Liver (tissue), 9 donors: ENCODE data around the gene GRIA1. TPM values are rescaled to one million over a fixed set of nuclear protein-coding genes. Genes with fewer than 3 reads are reported as not detected.
A peak's percentile ranks its signal among the peaks of the same experiment; 100 is the strongest.

ENCODE experiments used
- DNase-seq: peaks from one replicate; pipeline ENCODE4 v3.0.0-alpha.2; 2017; ENCODE audit warnings: low spot score
- H3K27ac ChIP-seq, 2 donors: one replicate each; pipeline ENCODE4 v1.7.0; 2013; ENCODE audit warnings: inconsistent platforms in 2 of 2, low read length in 2 of 2, control low read depth in 1 of 2, low read depth in 1 of 2, mild to moderate bottlenecking in 1 of 2
- H3K27me3 ChIP-seq, 4 donors: one replicate each; pipeline versions ENCODE4 v1.6.1 to v1.7.0; 2013; ENCODE audit warnings: low read length in 3 of 4, inconsistent platforms in 1 of 4, mild to moderate bottlenecking in 1 of 4, moderate library complexity in 1 of 4; ENCODE audit not compliant: control insufficient read depth in 4 of 4, insufficient read depth in 4 of 4
- H3K36me3 ChIP-seq, 4 donors: one replicate each; pipeline versions ENCODE4 v1.6.1 to v1.7.0; 2013; ENCODE audit warnings: low read length in 3 of 4, mild to moderate bottlenecking in 3 of 4, low read depth in 1 of 4, moderate library complexity in 1 of 4; ENCODE audit not compliant: control insufficient read depth in 4 of 4, insufficient read depth in 3 of 4
- H3K4me1 ChIP-seq, 4 donors: one replicate each; pipeline versions ENCODE4 v1.6.1 to v1.7.0; 2013; ENCODE audit warnings: low read length in 3 of 4, mild to moderate bottlenecking in 3 of 4, moderate library complexity in 1 of 4; ENCODE audit not compliant: control insufficient read depth in 4 of 4, insufficient read depth in 4 of 4
- H3K4me3 ChIP-seq, 3 donors: one replicate each; pipeline versions ENCODE4 v1.6.1 to v1.7.0; 2013; ENCODE audit warnings: low read length in 3 of 3, control low read depth in 1 of 3, low read depth in 1 of 3, mild to moderate bottlenecking in 1 of 3
- H3K9ac ChIP-seq, 2 donors: one replicate each; pipeline ENCODE4 v1.7.0; 2013; ENCODE audit warnings: low read length in 2 of 2, mild to moderate bottlenecking in 2 of 2, moderate library complexity in 2 of 2, control low read depth in 1 of 2, low read depth in 1 of 2
- H3K9me3 ChIP-seq, 4 donors: one replicate each; pipeline versions ENCODE4 v1.6.1 to v1.7.0; 2013; ENCODE audit warnings: low read length in 3 of 4; ENCODE audit not compliant: control insufficient read depth in 4 of 4
- ATF3 ChIP-seq: IDR thresholded peaks from 2 replicates; pipeline ENCODE4 v1.6.1; 2016; ENCODE audit warnings: antibody characterized with exemption
- FOXA1 ChIP-seq: IDR thresholded peaks from 2 replicates; pipeline ENCODE4 v1.6.1; 2016; ENCODE audit warnings: antibody characterized with exemption
- FOXA2 ChIP-seq: IDR thresholded peaks from 2 replicates; pipeline ENCODE4 v1.6.1; 2016; ENCODE audit warnings: antibody characterized with exemption
- GABPA ChIP-seq, 2 donors: IDR thresholded peaks in 1 of 2; conservative IDR thresholded peaks in 1 of 2; 2 replicates each; pipeline ENCODE4 v1.6.1; 2016; ENCODE audit warnings: antibody characterized with exemption in 2 of 2, mild to moderate bottlenecking in 1 of 2, moderate library complexity in 1 of 2
- HNF4A ChIP-seq, 2 donors: conservative IDR thresholded peaks; 2 replicates each; pipeline ENCODE4 v1.6.1; 2016; ENCODE audit warnings: antibody characterized with exemption in 2 of 2, mild to moderate bottlenecking in 2 of 2
- HNF4G ChIP-seq: IDR thresholded peaks from 2 replicates; pipeline ENCODE4 v1.6.1; 2016; ENCODE audit warnings: antibody characterized with exemption
- JUND ChIP-seq, 2 donors: IDR thresholded peaks; 2 replicates each; pipeline ENCODE4 v1.6.1; 2016; ENCODE audit warnings: antibody characterized with exemption in 2 of 2
- NR2F2 ChIP-seq: IDR thresholded peaks from 2 replicates; pipeline ENCODE4 v1.6.1; 2016; ENCODE audit warnings: antibody characterized with exemption
- SP1 ChIP-seq: IDR thresholded peaks from 2 replicates; pipeline ENCODE4 v1.6.1; 2018; ENCODE audit warnings: antibody characterized with exemption, mild to moderate bottlenecking
- TAF1 ChIP-seq: conservative IDR thresholded peaks from 2 replicates; pipeline ENCODE4 v1.6.1; 2016; ENCODE audit warnings: antibody characterized with exemption, mild to moderate bottlenecking
- YY1 ChIP-seq: IDR thresholded peaks from 2 replicates; pipeline ENCODE4 v1.6.1; 2016; ENCODE audit warnings: antibody characterized with exemption, mild to moderate bottlenecking
- ZBTB33 ChIP-seq: IDR thresholded peaks from 2 replicates; pipeline ENCODE4 v1.6.1; 2016; ENCODE audit warnings: antibody characterized with exemption
- WGBS: extraction: QIAGEN DNeasy Blood & Tissue Kit; methylation state at CpG from one replicate; pipeline ENCODE4 v1.1.7; 2013; 5-methylcytosine and 5-hydroxymethylcytosine counted together
- polyA plus RNA-seq, 2 donors: library from polyadenylated mRNA; stranded (reverse) in 1 of 2; unstranded in 1 of 2; fragments of 200-250 nt in 1 of 2; fragments of >200 nt in 1 of 2; fragmentation: Nextera tagmentation in 1 of 2; extraction: Ambion mirVana in 1 of 2; gene quantifications; one replicate each; pipeline versions ENCODE4 v1.2.1 to v1.2.3, GENCODE V29; 2013 to 2015
- total RNA-seq, 2 donors: library from RNA; depleted of rRNA; stranded (reverse); fragments of >200 nt; gene quantifications; one replicate each; pipeline ENCODE4 v1.2.3, GENCODE V29; 2014
- donor health status: healthy.
- donor health status: healthy.
- donor health status: healthy.
- donor health status: healthy.
- donor health status: healthy.

GRIA1 gene
- total and polyA plus RNA-seq, 4 donors = 0.08 TPM; not detected in 3

GRCh38 chr5:153456354-153456753 is 34.1 kb upstream of the GRIA1 start:
- TF ChIP-seq HNF4G = no peak
- TF ChIP-seq JUND (IDR thresholded peaks at IDR 0.05) = no peak
- TF ChIP-seq YY1 = no peak
- no peak for TF ChIP-seq GABPA (IDR thresholded peaks at IDR 0.05 in 1 of 2, conservative IDR thresholded peaks at IDR 0.05 in 1 of 2)
- Histone ChIP-seq H3K4me1 (peaks cover 0 to 4% (median 0%) of the 10 kb centered on the region in 4 donors), H3K9ac (no peak overlapping the region), H3K27me3 (no peaks in the 10 kb centered on the region), H3K4me3 (no peak overlapping the region), H3K36me3 (no peaks in the 10 kb centered on the region), H3K9me3 (no peaks in the 10 kb centered on the region), H3K27ac (no peak overlapping the region)
- 83% methylated on average over 2 of the region's 2 CpGs for WGBS
- no peak for DNase-seq

GRCh38 chr5:153456993-153457392 is 33.5 kb upstream of the GRIA1 start:
- H3K9me3 ChIP-seq = no peaks in the 10 kb centered on the region

GRCh38 chr5:153458268-153458667 is 32.2 kb upstream of the GRIA1 start:
- H3K4me3 ChIP-seq = no peak overlapping the region
- no peak overlapping the region for H3K9ac ChIP-seq
- peak in 1 of 2 donors; percentile 17 for TF ChIP-seq HNF4A (conservative IDR thresholded peaks at IDR 0.05)
- TF ChIP-seq YY1 = no peak
- no peak for TF ChIP-seq FOXA2
- TF ChIP-seq SP1 = no peak
- TF ChIP-seq JUND (IDR thresholded peaks at IDR 0.05) = no peak
- H3K4me1 ChIP-seq = peaks cover 0 to 4% (median 0%) of the 10 kb centered on the region in 4 donors
- no peak for DNase-seq
- H3K27me3 ChIP-seq = no peaks in the 10 kb centered on the region
- no peak overlapping the region for H3K27ac ChIP-seq
- H3K36me3 ChIP-seq = no peaks in the 10 kb centered on the region
- no peaks in the 10 kb centered on the region for H3K9me3 ChIP-seq

More at GRCh38 chr5:153456993-153457392, 33.5 kb upstream of the GRIA1 start:
- no peak for DNase-seq
- no peaks in the 10 kb centered on the region for H3K36me3 ChIP-seq
- H3K27ac ChIP-seq = no peak overlapping the region
- no peaks in the 10 kb centered on the region for H3K27me3 ChIP-seq
- peaks cover 0 to 4% (median 0%) of the 10 kb centered on the region in 4 donors for H3K4me1 ChIP-seq
- TF ChIP-seq HNF4A (conservative IDR thresholded peaks at IDR 0.05) = no peak
- no peak for TF ChIP-seq ATF3
- no peak for TF ChIP-seq JUND (IDR thresholded peaks at IDR 0.05)
- no peak for TF ChIP-seq FOXA1
- no peak for TF ChIP-seq GABPA (IDR thresholded peaks at IDR 0.05 in 1 of 2, conservative IDR thresholded peaks at IDR 0.05 in 1 of 2)
- TF ChIP-seq NR2F2 = no peak
- WGBS = 96% methylated on average over 1 of the region's 1 CpG
- no peak overlapping the region for H3K9ac ChIP-seq
- H3K4me3 ChIP-seq = no peak overlapping the region

- H3K9me3 ChIP-seq = no peaks in the 10 kb centered on the region
- no peaks in the 10 kb centered on the region for H3K36me3 ChIP-seq
- H3K4me3 ChIP-seq = no peak overlapping the region
- H3K27ac ChIP-seq = no peak overlapping the region
- no peaks in the 10 kb centered on the region for H3K27me3 ChIP-seq
- H3K9ac ChIP-seq = no peak overlapping the region
- no peak for TF ChIP-seq TAF1
- no peak for TF ChIP-seq FOXA1
- no peak for TF ChIP-seq HNF4A (conservative IDR thresholded peaks at IDR 0.05)
- no peak for TF ChIP-seq ZBTB33
- no peak for TF ChIP-seq JUND (IDR thresholded peaks at IDR 0.05)
- peaks cover 0 to 4% (median 0%) of the 10 kb centered on the region in 4 donors for H3K4me1 ChIP-seq
- no peak for DNase-seq
Measured at GRCh38 chr5:153459051-153459743, 31.3 kb upstream of the GRIA1 start.
